GM18498 (cell line): ENCODE results near the gene STAMBP.
"Not testable (repeated sequence)": the region's sequence is repeated elsewhere in the genome, so short reads cannot be mapped to it uniquely, and the experiment has no call there.

ENCODE experiments used
- ATAC-seq: cut with Tn5 transposase; IDR thresholded peaks from one replicate; pipeline ENCODE4 v1.9.1; 2021; ENCODE audit warnings: mild to moderate bottlenecking, moderate library complexity; ENCODE audit not compliant: unreplicated experiment

The STAMBP gene

GRCh38 chr2:73903949-73904613 is 75.3 kb downstream of the STAMBP start:
- ATAC-seq, result not testable (repeated sequence)

- ATAC-seq, result no peak
These were observed 76.2 kb downstream of the STAMBP start for GRCh38 chr2:73904952-73905351.

GRCh38 chr2:73906847-73907505 is 78.2 kb downstream of the STAMBP start:
- no peak for ATAC-seq

DNA sequence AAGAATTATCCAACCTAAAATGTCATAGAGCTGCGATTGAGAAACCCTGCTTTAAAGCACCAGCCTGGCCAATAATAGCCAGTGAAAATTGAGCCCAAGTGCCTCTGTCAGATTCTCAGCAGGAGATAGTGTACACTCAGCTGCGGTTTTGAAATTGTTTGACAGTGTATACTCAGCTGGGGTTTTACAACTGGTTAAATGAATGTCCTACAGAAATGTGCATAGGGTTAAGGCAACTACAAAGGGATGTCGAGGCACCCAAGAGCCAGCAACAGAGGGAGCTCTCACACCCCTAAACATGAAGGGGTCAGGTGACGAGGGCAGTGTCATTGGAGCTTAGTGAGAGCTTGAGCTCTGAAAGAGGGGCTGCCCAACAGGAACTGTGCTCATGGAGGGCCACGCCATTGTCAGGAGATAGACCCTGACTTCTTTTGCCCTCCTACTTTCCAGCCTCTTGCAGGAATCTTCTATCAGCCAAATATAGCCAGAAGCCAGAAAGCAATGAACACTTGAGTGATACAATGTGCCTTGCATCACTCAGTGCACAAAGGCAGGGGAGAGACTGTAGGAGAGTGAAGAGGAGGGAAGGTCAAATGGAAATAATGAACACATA is 79.2 kb downstream of the STAMBP start:
- ATAC-seq, result no peak

DNA sequence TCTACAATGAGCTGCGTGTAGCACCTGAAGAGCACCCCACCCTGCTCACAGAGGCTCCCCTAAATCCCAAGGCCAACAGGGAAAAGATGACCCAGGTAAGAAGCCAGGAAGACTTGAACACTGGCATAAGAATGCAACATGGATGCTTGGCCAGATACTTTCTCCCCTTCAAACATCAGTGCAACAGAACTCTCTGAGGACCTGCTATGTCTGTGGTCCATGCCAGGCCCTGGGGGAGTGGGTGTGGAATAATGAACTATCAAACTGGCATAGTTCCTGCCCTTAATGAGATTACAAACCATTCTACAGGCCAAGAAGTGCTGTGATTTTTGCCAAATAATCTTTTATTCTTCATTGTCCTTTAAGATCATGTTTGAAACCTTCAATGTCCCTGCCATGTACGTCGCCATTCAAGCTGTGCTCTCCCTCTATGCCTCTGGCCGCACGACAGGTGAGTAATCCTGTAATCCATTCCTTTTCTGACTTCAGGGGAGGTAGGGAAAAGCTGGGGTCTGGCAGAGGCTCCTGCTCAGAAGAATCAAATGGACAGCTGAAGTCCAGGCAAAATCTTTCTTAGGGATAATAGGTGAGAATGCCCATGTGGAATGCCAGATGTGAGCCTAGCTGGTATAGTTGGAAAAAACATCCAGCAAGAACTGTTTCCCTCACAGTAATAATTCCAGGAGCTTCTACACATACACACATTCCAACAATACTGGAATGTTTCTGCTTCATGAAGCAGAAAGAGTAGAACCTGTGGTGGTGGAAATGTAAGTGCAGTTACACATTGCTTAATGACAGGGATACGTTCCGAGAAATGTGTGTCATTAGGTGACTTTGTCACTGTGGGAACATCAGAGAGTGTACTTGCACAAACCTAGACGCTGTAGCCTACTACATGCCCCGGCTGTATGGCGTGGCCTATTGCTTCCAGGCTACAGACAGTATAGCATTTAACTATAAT is 80.2 kb downstream of the STAMBP start:
- no peak for ATAC-seq

GRCh38 chr2:73910873-73911547 is 82.2 kb downstream of the STAMBP start:
- no peak for ATAC-seq

DNA sequence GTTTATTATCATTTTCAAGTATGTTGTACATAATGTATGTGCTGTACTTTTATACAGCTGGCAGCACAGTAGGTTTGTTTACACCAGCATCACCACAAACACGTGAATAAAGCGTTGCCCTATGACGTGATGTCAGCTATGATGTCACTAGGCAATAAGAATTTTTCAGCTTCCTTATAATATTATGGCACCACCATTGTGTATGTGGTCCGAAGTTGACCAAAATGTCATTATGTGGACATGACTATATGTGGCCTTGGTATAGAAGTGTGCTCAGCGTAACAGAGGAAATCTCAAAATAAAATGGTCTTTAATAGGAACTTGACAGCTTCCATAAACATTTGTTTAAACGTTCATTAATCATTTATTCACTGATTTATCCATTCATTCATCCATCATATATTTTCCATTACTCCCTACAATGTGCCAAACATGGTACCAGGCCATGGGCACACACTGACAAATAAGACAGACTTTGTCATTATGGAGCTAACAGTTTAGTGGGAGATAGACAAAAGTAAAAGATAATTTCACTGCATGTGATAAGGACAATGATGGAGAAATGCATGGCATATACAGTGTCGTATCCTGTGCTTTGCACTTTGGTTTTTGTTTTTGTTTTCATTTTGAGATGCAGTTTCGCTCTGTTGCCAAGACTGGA is 82.9 kb downstream of the STAMBP start:
- no peak for ATAC-seq

DNA sequence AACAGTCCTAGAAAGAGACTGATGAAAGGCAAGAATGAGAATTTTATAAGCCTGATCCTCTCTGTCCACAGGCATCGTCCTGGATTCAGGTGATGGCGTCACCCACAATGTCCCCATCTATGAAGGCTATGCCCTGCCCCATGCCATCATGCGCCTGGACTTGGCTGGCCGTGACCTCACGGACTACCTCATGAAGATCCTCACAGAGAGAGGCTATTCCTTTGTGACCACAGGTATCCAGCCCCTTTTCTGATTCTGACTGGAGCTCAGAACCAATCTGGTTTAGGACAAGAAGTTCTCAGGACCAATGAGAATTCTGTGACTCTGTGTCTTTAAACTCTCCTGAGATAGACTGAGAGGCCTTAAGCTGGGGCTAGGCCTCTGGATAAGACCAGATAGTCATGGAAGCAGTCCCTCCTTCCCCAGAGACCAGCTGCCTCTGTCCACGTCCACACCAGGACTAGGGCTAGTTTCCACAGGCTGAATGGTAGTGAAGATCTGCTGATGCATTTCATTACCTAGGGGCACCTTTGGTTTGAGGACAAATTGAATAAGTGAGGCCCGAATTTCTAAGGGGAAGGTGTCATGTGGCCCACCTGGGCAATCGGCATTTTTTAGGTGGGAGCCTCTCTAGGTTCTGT is 84.8 kb downstream of the STAMBP start:
- no peak for ATAC-seq

DNA sequence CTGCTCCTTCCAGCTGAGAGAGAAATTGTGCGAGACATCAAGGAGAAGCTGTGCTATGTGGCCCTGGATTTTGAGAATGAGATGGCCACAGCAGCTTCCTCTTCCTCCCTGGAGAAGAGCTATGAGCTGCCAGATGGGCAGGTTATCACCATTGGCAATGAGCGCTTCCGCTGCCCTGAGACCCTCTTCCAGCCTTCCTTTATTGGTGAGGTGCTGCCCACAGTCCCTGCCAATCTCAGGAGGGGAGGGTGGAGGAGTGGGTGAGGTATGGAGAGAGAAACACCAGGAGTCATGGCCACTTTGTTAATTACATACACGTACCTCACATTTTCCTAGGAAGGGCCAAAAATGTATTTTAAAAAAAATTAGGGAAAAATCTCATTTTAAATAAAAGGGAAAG is 85.9 kb downstream of the STAMBP start:
- ATAC-seq, result no peak

- no peak for ATAC-seq
These were observed 86.8 kb downstream of the STAMBP start for GRCh38 chr2:73915437-73915993.

GRCh38 chr2:73916666-73917065 is 87.9 kb downstream of the STAMBP start:
- ATAC-seq, result no peak

GRCh38 chr2:73917296-73917695 is 88.5 kb downstream of the STAMBP start:
- no peak for ATAC-seq

DNA sequence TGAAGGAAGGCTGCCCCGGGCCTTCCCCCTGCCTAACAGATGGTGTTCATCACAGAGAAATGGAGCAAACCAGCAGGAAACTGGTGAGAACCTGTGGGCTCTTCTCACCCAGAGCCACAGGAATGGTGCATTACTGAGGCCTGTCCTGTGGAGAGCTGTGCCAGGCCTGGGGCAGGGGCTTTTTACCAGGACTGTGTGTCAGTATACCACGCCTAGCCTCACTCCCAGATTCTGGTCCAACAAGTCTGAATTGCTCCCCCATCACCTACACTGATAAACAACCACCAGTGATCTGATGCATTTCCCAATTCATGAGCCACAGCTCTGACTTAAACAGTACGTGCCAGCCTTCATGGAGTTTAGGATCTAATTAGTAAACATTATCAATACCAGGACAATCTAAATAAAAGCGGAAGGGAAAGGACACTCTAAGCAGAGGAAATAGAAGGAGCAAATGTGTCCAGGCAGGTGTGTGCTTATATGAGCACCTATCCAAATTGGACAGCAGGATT is 89.0 kb downstream of the STAMBP start:
- no peak for ATAC-seq

- no peak for ATAC-seq
These were observed 90.1 kb downstream of the STAMBP start for GRCh38 chr2:73918856-73919255.

DNA sequence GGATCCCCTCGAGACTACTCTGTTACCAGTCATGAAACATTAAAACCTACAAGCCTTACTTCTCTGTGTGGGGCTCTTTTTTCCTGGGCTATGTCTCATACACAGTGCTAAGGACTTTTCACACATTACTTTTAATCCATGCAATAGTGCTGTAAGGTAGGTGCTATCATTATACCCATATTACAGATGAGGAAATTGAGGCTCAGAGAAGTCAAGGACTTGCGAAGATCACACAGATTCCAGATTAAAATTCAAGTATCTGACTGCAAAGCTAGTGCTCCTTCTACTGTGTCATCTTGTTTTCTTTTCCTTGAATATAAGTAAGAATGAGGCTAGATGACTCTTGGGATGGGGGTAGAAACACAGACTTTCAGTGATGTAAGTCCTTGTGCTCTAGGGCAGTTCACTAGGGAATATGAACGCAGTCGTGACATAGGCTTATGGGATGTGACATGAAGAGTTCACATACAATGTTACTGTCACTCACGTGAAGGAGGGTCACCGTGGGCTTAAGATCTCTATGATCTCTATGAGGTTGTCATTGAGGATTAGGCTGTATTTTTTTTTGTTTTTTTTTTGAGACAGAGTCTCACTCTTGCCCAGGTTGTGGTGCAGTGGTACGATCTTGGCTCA is 91.0 kb downstream of the STAMBP start:
- ATAC-seq, result no peak

GRCh38 chr2:73920577-73921545 is 92.1 kb downstream of the STAMBP start:
- no peak for ATAC-seq

DNA sequence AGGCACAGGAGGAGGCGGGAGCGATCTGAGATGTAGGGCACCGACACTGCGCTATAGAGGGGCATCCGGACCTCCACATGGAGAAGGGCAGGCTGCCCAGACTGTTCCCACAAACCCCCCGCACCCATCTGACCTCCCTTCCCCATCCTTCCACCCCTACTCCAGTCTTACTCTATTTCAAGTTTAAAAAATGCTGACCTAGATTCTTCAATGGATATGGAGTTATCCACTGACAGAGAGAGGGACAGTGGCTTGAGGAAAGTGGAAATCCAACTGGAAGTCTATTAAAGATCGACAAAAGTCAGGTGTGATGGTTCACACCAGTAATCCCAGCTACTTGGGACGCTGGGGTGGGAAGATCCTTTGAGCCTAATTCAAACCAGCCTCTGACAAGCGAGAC is 92.8 kb downstream of the STAMBP start:
- no peak for ATAC-seq
